CD4-positive, alpha-beta T cell (primary cell): ENCODE results near the gene AHNAK2. TPM values are rescaled to one million over a fixed set of nuclear protein-coding genes. Genes with fewer than 3 reads are reported as not detected.
A peak's percentile ranks its signal among the peaks of the same experiment; 100 is the strongest.

Experiments used
- ATAC-seq: fragments of 200-7000 bp; cut with Tn5 transposase; one replicate; pipeline ENCODE4 v1.10.0; 2022; ENCODE audit warnings: mild to moderate bottlenecking; ENCODE audit not compliant: poor library complexity
- CTCF ChIA-PET: fragments of 350-600 bp; sonication (Branson Sonifier 250); formaldehyde crosslinking; loops from one replicate; lab custom pipeline; 2021; ENCODE audit warnings: antibody characterized with exemption, inconsistent platforms; lab: Charles Lee
- POLR2A ChIA-PET: fragments of 350-600 bp; sonication (Branson Sonifier 250); formaldehyde crosslinking; loops from one replicate; lab custom pipeline; 2021; ENCODE audit warnings: antibody characterized with exemption, inconsistent platforms; lab: Charles Lee
- DNase-seq, 14 experiments: peaks; one replicate each; pipeline ENCODE4 v3.0.0-alpha.2; 2013 to 2020; ENCODE audit warnings: mixed read lengths in 2 of 14
- H3K27ac ChIP-seq, 2 donors: one replicate each; pipeline versions ENCODE4 v1.5.1 to v1.7.0; 2013; ENCODE audit warnings: low read length in 2 of 2, low read depth in 1 of 2, mild to moderate bottlenecking in 1 of 2
- H3K27me3 ChIP-seq, 2 experiments: 1 replicate in 1 of 2; 2 replicates in 1 of 2; pipeline versions ENCODE4 v1.6.1 to v1.7.0; 2013; ENCODE audit warnings: low read length in 2 of 2, control low read depth in 1 of 2, mild to moderate bottlenecking in 1 of 2, moderate library complexity in 1 of 2; ENCODE audit not compliant: insufficient read depth in 2 of 2, control insufficient read depth in 1 of 2
- H3K36me3 ChIP-seq: one replicate; pipeline ENCODE4 v1.6.1; 2013; ENCODE audit warnings: low read length, control low read depth; ENCODE audit not compliant: insufficient read depth
- H3K4me1 ChIP-seq: one replicate; pipeline ENCODE4 v1.6.1; 2013; ENCODE audit warnings: low read length, control low read depth; ENCODE audit not compliant: insufficient read depth
- H3K4me3 ChIP-seq: one replicate; pipeline ENCODE4 v1.5.1; 2013; ENCODE audit warnings: mild to moderate bottlenecking, low read length, moderate library complexity
- H3K9me3 ChIP-seq, 2 experiments: 1 replicate in 1 of 2; 2 replicates in 1 of 2; pipeline versions ENCODE4 v1.6.1 to v1.7.0; 2013; ENCODE audit warnings: low read length in 2 of 2, mild to moderate bottlenecking in 2 of 2, control low read depth in 1 of 2, moderate library complexity in 1 of 2; ENCODE audit not compliant: control insufficient read depth in 1 of 2, insufficient read depth in 1 of 2
- H3K27ac Mint-ChIP-seq: one replicate; pipeline ENCODE4 v1.8.0; 2020; ENCODE audit warnings: mixed read lengths
- H3K27me3 Mint-ChIP-seq: one replicate; pipeline ENCODE4 v1.8.0; 2021; ENCODE audit warnings: mixed read lengths
- H3K36me3 Mint-ChIP-seq: one replicate; pipeline ENCODE4 v1.8.0; 2021; ENCODE audit warnings: low read depth, mixed read lengths
- H3K4me1 Mint-ChIP-seq: one replicate; pipeline ENCODE4 v1.8.0; 2021; ENCODE audit warnings: low read depth, mixed read lengths
- H3K4me3 Mint-ChIP-seq: one replicate; pipeline ENCODE4 v1.8.0; 2020; ENCODE audit warnings: mild to moderate bottlenecking, mixed read lengths
- H3K9me3 Mint-ChIP-seq: one replicate; pipeline ENCODE4 v1.8.0; 2020; ENCODE audit warnings: mixed read lengths
- intact Hi-C, 2 experiments: fragments of 100-400 bp; cut with DNase I in 1 of 2; cut with micrococcal nuclease in 1 of 2; formaldehyde crosslinking; loops; one replicate each; pipeline versions ENCODE4 v1.15.1 to v1.9.0; 2023 to 2025; cut with DNase I, micrococcal nuclease
- total RNA-seq, 174 experiments: library from RNA in 2 of 174; stranded (reverse) in 2 of 174; gene quantifications; one replicate each; pipeline ENCODE4 v1.2.3 and lab custom pipeline; 2021 to 2026
- TF ChIP-seq, protein P1 (sequence below): fragments of 200-600 bp; IDR thresholded peaks from one replicate; pipeline ENCODE4 v1.8.0; 2022; ENCODE audit warnings: antibody characterized with exemption, mild to moderate bottlenecking

Gene AHNAK2
- total RNA-seq, 2 experiments from 2014 or later = 0.05 TPM; not detected in 1

DNA sequence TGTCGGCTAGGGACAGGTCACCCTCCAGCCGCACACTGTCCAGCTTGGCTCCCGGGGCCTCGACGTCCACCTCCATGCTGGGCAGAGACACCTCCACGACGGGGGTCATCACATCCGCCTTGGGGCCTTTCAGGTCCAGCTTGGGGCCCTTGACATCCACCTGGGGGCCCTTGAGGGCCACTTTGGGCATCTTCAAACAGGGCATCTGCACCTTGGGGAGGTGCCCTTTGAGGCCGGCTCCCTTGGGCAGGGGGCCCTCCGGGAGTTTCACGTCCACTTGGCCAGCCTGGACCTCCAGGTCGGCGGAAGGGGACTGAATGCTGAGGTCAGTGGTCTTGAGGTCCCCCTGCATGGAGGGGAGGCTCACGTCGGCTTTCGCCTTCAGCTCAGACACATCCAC lies 35.6 kb downstream of the AHNAK2 start:
- H3K4me1 ChIP-seq = no peaks in the 10 kb centered on the region
- peaks cover 0 to 13% of the 10 kb centered on the region in 2 experiments for H3K27me3 ChIP-seq
- Mint-ChIP-seq H3K27ac (no peak overlapping the region), H3K4me3 (no peak overlapping the region), H3K36me3 (no peaks in the 10 kb centered on the region), H3K9me3 (no peaks in the 10 kb centered on the region), H3K4me1 (no peaks in the 10 kb centered on the region), H3K27me3 (peaks cover 10% of the 10 kb centered on the region)
- H3K9me3 ChIP-seq = no peaks in the 10 kb centered on the region
- no peaks in the 10 kb centered on the region for H3K36me3 ChIP-seq
- ATAC-seq (no peak), DNase-seq (peak in 1 of 14 experiments; percentile 7)
- intact Hi-C loops = no loop called here
- TF ChIP-seq, protein P1, sequence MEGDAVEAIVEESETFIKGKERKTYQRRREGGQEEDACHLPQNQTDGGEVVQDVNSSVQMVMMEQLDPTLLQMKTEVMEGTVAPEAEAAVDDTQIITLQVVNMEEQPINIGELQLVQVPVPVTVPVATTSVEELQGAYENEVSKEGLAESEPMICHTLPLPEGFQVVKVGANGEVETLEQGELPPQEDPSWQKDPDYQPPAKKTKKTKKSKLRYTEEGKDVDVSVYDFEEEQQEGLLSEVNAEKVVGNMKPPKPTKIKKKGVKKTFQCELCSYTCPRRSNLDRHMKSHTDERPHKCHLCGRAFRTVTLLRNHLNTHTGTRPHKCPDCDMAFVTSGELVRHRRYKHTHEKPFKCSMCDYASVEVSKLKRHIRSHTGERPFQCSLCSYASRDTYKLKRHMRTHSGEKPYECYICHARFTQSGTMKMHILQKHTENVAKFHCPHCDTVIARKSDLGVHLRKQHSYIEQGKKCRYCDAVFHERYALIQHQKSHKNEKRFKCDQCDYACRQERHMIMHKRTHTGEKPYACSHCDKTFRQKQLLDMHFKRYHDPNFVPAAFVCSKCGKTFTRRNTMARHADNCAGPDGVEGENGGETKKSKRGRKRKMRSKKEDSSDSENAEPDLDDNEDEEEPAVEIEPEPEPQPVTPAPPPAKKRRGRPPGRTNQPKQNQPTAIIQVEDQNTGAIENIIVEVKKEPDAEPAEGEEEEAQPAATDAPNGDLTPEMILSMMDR = no peak
- POLR2A ChIA-PET = no interaction called here
- H3K27ac ChIP-seq = no peak overlapping the region
- no peak overlapping the region for H3K4me3 ChIP-seq
- CTCF ChIA-PET = no interaction called here

DNA sequence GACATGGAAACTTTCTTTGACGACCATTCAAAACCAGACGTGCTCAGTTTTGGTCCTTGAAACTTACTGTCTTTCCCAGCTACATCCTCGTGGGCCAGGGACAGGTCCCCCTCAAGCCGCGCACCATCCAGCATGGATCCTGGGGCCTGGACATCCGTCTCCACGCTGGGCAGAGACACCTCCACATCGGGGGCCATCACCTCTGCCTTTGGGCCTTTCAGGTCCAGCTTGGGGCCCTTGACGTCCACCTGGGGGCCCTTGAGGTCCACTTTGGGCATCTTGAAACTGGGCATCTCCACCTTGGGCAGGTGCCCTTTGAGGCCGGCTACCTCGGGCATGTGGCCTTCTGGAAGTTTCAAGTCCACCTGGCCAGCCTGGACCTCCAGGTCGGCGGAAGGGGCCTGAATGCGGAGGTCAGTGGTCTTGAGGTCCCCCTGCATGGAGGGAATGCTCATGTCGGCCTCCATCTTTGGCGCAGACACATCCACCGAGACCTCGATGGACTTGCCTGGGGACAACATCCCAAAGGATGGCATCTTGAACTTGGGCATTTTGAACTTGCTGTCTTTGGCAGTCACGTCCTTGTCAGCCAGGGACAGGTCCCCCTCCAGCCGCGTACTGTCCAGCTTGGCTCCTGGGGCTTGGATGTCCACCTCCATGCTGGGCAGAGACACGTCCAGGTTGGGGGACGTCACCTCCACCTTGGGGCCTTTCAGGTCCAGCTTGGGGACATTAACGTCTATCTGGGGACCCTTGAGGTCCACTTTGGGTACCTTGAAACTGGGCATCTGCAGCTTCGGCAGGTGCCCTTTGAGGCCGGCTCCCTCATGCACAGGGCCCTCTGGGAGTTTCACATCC lies 36.4 kb downstream of the AHNAK2 start:
- Mint-ChIP-seq H3K36me3 (no peaks in the 10 kb centered on the region), H3K4me3 (no peak overlapping the region), H3K9me3 (no peaks in the 10 kb centered on the region), H3K27me3 (peaks cover 11% of the 10 kb centered on the region), H3K4me1 (no peaks in the 10 kb centered on the region), H3K27ac (no peak overlapping the region)
- H3K9me3 ChIP-seq = no peaks in the 10 kb centered on the region
- ATAC-seq (no peak), DNase-seq (peak in 1 of 14 experiments; percentile 14)
- TF ChIP-seq, protein P1 = no peak
- H3K36me3 ChIP-seq = no peaks in the 10 kb centered on the region
- no peak overlapping the region for H3K27ac ChIP-seq
- ChIA-PET CTCF (no interaction called here), POLR2A (no interaction called here)
- H3K4me3 ChIP-seq = no peak overlapping the region
- H3K4me1 ChIP-seq = no peaks in the 10 kb centered on the region
- intact Hi-C loops = no loop called here
- peaks cover 0 to 13% of the 10 kb centered on the region in 2 experiments for H3K27me3 ChIP-seq

DNA sequence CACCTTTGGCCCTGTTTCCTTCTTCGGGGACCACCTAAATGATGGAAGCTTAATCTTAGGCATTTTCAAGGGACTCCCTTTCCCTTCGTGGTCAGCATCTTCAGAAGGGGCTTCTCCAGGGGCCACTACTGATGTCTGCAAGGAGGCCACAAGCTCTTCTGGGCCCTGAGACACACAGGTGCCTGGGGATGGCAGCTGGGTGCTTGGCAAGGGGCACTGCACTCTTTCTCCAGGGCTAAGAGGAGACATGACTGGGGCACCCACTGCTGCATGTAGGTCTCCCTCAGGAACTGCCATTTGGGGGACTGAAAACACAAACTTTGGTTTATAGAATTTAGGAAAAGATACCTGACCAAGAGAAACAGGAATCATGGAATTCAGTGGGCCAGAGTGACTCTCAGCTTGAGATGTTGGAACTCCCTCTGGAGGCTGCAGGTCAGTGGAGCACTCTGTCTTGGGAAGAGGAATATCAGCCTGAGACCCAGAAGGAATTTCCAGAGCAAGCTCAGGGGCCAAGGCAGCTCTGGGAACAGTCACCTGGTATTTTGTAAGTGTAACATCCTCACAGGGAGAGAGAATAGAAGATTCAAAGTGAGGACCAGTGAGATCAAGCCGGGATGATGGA lies 37.5 kb downstream of the AHNAK2 start:
- ATAC-seq (no peak), DNase-seq (no peak)
- H3K27ac Mint-ChIP-seq = no peak overlapping the region
- H3K4me3 ChIP-seq = no peak overlapping the region
- peaks cover 11% of the 10 kb centered on the region for H3K27me3 Mint-ChIP-seq
- H3K4me3 Mint-ChIP-seq = no peak overlapping the region
- no peaks in the 10 kb centered on the region for H3K9me3 Mint-ChIP-seq
- POLR2A ChIA-PET = no interaction called here
- H3K36me3 ChIP-seq = no peaks in the 10 kb centered on the region
- no peaks in the 10 kb centered on the region for H3K36me3 Mint-ChIP-seq
- no peaks in the 10 kb centered on the region for H3K9me3 ChIP-seq
- CTCF ChIA-PET = no interaction called here
- no peaks in the 10 kb centered on the region for H3K4me1 Mint-ChIP-seq
- no peak overlapping the region for H3K27ac ChIP-seq
- no peaks in the 10 kb centered on the region for H3K4me1 ChIP-seq
- intact Hi-C loops = no loop called here
- TF ChIP-seq, protein P1 = no peak
- peaks cover 0 to 13% of the 10 kb centered on the region in 2 experiments for H3K27me3 ChIP-seq
